Erythroblast (primary cell): Measurements from ENCODE around the gene ARHGAP26.

Experiments used
- GATA1 ChIP-seq: IDR thresholded peaks from 2 replicates; pipeline ENCODE4 v1.6.1; 2011; ENCODE audit warnings: low read depth, mild to moderate bottlenecking, control low read depth, low read length, moderate library complexity
- POLR2A ChIP-seq: IDR thresholded peaks from 2 replicates; pipeline ENCODE4 v1.6.1; 2011; ENCODE audit warnings: mild to moderate bottlenecking, low read length

DNA sequence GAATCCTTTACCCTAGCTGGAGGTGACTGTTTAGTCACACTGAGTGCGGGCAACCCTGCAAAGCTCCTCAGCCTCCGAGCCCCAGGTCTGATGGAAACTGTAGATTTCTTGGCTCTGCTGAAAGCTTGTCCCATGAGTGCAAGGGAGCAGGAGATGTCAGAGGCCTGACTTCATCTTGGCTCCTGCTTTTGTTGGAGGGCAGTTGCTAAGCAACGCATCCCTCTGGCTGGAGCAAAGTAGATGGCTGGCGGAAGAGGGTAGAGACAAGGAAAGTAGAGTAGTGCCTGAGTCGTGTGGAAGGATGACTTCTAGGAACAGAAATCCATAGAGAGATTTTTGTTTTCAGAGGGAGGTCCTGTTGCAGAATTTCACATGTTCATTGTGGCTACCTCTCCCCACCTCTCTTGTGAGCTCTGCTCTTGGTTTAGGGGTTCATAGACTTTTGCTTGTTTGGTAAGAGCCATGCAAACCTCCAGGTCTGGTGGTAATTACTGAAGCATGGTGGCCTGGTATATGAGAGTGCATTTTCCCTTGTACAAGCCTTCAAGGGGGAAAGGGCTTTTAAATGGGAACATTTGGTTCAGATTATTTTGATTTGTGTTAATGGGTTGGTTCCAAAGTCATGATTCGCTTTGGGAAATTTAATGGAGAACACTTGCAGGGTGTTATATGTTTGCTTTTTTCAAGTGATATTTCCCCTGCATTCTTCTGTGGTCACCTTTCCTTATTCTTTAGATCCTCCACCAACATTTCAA is 71.5 kb downstream of the ARHGAP26 start:
- TF ChIP-seq POLR2A = no peak
- no peak for TF ChIP-seq GATA1
